AG04449 (cell line): ENCODE data around the gene GATC.

Experiments used
- CTCF ChIA-PET: fragments of 350-600 bp; formaldehyde crosslinking; extraction: SDS; loops from one replicate; lab custom pipeline; 2021; ENCODE audit warnings: antibody characterized with exemption; lab: Yijun Ruan, JAX
- POLR2A ChIA-PET: fragments of 400-600, 350-600 bp; formaldehyde crosslinking; extraction: SDS; loops from one replicate; lab custom pipeline; 2020; ENCODE audit warnings: antibody characterized with exemption, inconsistent platforms; lab: Yijun Ruan, JAX
- DNase-seq: peaks from one replicate; pipeline ENCODE4 v3.0.0-alpha.2; 2010; ENCODE audit warnings: low read depth, low spot score
- H3K4me3 ChIP-seq: 2 replicates; pipeline ENCODE4 v1.5.1; 2011; ENCODE audit warnings: low read depth, mild to moderate bottlenecking, control low read depth, low read length
- CTCF ChIP-seq: IDR thresholded peaks from one replicate; pipeline ENCODE4 v1.5.1; 2011; ENCODE audit warnings: mild to moderate bottlenecking, moderate library complexity, low read length, control low read depth, inconsistent platforms; ENCODE audit not compliant: insufficient read depth; ENCODE audit errors: missing control alignments

Gene GATC

GRCh38 chr12:120416490-120417216, 29.6 kb upstream of the GATC start:
- H3K4me3 ChIP-seq: no peak overlapping the region
- ChIA-PET POLR2A (no interaction called here), CTCF (interaction anchor here (4.3 kb wide), 1 partner anchor 13 kb away, joined by 31 read pairs; no protein-coding TSS in a partner anchor)
- no peak for TF ChIP-seq CTCF
- DNase-seq: no peak

- H3K4me3 ChIP-seq: no peak overlapping the region
- ChIA-PET CTCF (interaction anchor here (1.0 to 4.3 kb wide), 3 partner anchors 12 to 66 kb away, joined by 3 to 31 read pairs (median 4); no protein-coding TSS in a partner anchor), POLR2A (no interaction called here)
- no peak for DNase-seq
- no peak for TF ChIP-seq CTCF
Observed at GRCh38 chr12:120417917-120418580, 28.2 kb upstream of the GATC start.

GRCh38 chr12:120421701-120422100, 24.5 kb upstream of the GATC start:
- ChIA-PET CTCF (interaction anchor here (1.0 kb wide), 1 partner anchor 9 kb away, joined by 3 read pairs; no protein-coding TSS in a partner anchor), POLR2A (no interaction called here)
- H3K4me3 ChIP-seq: no peak overlapping the region
- no peak for DNase-seq
- TF ChIP-seq CTCF: no peak

GRCh38 chr12:120422892-120423456, 23.3 kb upstream of the GATC start:
- no peak for DNase-seq
- no peak for TF ChIP-seq CTCF
- POLR2A ChIA-PET: no interaction called here
- H3K4me3 ChIP-seq: no peak overlapping the region
- CTCF ChIA-PET: interaction anchor here (2.2 kb wide), 1 partner anchor 66 kb away, joined by 7 read pairs; no protein-coding TSS in a partner anchor

- POLR2A ChIA-PET: no interaction called here
- no peak for DNase-seq
- TF ChIP-seq CTCF: no peak
Observed at GRCh38 chr12:120425797-120426196, 20.4 kb upstream of the GATC start.

More at GRCh38 chr12:120425797-120426196, 20.4 kb upstream of the GATC start:
- no peak overlapping the region for H3K4me3 ChIP-seq
- CTCF ChIA-PET: no interaction called here
